Breast epithelium (tissue), 3 donors: Measurements from ENCODE around the gene NEURL1B.

Source experiments
- POLR2A ChIP-seq: fragments of 450-650 bp; IDR thresholded peaks from one replicate; pipeline ENCODE4 v1.6.1; 2016; ENCODE audit warnings: antibody characterized with exemption, mild to moderate bottlenecking, moderate library complexity
- TF ChIP-seq, protein P1 (sequence below), 3 donors: fragments of 450-650 bp; IDR thresholded peaks; one replicate each; pipeline ENCODE4 v1.5.1; 2016 to 2017; ENCODE audit warnings: antibody characterized with exemption in 3 of 3, mild to moderate bottlenecking in 3 of 3, moderate library complexity in 3 of 3

GRCh38 chr5:172685091-172685490 lies 44.0 kb downstream of the NEURL1B start:
- TF ChIP-seq, protein P1, sequence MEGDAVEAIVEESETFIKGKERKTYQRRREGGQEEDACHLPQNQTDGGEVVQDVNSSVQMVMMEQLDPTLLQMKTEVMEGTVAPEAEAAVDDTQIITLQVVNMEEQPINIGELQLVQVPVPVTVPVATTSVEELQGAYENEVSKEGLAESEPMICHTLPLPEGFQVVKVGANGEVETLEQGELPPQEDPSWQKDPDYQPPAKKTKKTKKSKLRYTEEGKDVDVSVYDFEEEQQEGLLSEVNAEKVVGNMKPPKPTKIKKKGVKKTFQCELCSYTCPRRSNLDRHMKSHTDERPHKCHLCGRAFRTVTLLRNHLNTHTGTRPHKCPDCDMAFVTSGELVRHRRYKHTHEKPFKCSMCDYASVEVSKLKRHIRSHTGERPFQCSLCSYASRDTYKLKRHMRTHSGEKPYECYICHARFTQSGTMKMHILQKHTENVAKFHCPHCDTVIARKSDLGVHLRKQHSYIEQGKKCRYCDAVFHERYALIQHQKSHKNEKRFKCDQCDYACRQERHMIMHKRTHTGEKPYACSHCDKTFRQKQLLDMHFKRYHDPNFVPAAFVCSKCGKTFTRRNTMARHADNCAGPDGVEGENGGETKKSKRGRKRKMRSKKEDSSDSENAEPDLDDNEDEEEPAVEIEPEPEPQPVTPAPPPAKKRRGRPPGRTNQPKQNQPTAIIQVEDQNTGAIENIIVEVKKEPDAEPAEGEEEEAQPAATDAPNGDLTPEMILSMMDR (IDR thresholded peaks at IDR 0.05): no peak
- TF ChIP-seq POLR2A: no peak
